ENCODE data around the gene ACE.

DNA sequence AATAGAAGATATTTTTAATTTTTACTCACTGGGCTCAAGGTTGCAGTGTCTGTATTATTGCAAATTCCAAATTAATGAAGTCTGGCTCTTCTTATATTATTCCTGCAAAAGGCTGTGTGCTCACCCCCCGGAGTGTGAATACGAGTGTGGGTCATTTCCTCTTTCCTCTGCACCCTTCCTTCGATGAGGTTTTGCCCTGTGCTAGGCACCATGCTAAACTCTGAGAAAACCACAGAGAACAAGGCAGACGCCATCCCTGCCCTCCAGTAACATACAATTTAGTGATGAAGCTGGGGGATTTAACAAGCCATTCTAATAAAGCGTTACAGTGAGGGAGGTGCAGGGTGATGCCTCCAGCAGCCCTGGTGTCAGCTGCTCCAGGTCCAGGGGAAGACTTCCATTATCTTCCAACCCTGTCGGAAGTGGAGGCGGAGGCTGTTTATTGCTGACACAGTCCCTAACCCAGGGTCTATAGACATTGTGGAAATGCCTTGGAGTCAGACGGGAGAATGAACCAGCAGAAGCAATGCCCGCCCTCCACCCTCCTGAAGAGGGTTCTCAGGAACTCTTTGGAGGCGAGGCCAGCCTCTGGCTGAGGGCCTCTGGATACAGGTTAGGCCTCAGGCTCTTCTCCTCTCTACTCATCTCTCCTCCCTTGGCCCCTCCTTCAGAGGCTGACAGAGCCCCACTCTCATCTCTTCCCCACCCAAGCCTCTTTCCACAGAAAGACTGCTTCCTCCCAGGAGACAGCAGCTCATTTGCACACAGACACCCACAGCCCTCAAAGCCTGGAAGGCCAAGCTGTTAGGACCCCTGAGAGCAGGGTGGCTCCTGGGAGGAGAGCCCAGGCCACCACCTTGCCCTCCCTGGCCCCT lies 2.0 kb upstream of the ACE start:
- TF ChIP-seq CTCF (conservative IDR thresholded peaks at IDR 0.05; ENCODE audit: low read depth, low read length) (no peak), EZH2 (IDR thresholded peaks at IDR 0.05; ENCODE audit: low read length, unreplicated experiment) (no peak), EZH2phosphoT487 (IDR thresholded peaks at IDR 0.05; ENCODE audit: borderline replicate concordance, low read length) (no peak)

All from PC-3 (cell line).